Thyroid gland (tissue), 4 donors: Measurements from ENCODE around the gene TFRC. TPM values are rescaled to one million over a fixed set of nuclear protein-coding genes. Genes with fewer than 3 reads are reported as not detected.

Source experiments
- DNase-seq, 2 donors: peaks; one replicate each; pipeline ENCODE4 v3.0.0-alpha.2; 2019
- H3K27ac ChIP-seq, 3 donors: fragments of 200-600 bp; sonication (generic); 1 replicate in 2 of 3; 2 replicates in 1 of 3; pipeline ENCODE4 v1.5.1; 2016 to 2019; ENCODE audit warnings: mild to moderate bottlenecking in 1 of 3, moderate library complexity in 1 of 3
- H3K27me3 ChIP-seq: fragments of 200-600 bp; sonication (generic); one replicate; pipeline ENCODE4 v1.5.1; 2019
- H3K36me3 ChIP-seq, 2 donors: fragments of 200-600 bp; sonication (generic); one replicate each; pipeline ENCODE4 v1.5.1; 2016 to 2019
- H3K4me1 ChIP-seq, 2 donors: fragments of 200-600 bp; sonication (generic); one replicate each; pipeline ENCODE4 v1.5.1; 2017 to 2019
- H3K4me3 ChIP-seq, 3 donors: fragments of 200-600 bp; sonication (generic); replicated peaks in 1 of 3; 1 replicate in 2 of 3; 2 replicates in 1 of 3; pipeline ENCODE4 v1.5.1; 2016; ENCODE audit warnings: mild to moderate bottlenecking in 1 of 3
- H3K9me3 ChIP-seq: fragments of 200-600 bp; sonication (generic); one replicate; pipeline ENCODE4 v1.5.1; 2017
- CTCF ChIP-seq, 6 experiments: fragments of 200-600 bp in 3 of 6; fragments of 450-650 bp in 3 of 6; sonication (generic) in 3 of 6; IDR thresholded peaks; one replicate each; pipeline ENCODE4 v1.5.1; 2016 to 2019; ENCODE audit warnings: antibody characterized with exemption in 6 of 6, mild to moderate bottlenecking in 2 of 6, inconsistent platforms in 1 of 6, moderate library complexity in 1 of 6
- POLR2A ChIP-seq, 2 donors: fragments of 450-650 bp; IDR thresholded peaks; one replicate each; pipeline ENCODE4 v1.6.1; 2017; ENCODE audit warnings: antibody characterized with exemption in 2 of 2, mild to moderate bottlenecking in 2 of 2, moderate library complexity in 1 of 2
- WGBS, 2 donors: methylation state at CpG; one replicate each; pipeline ENCODE4 v1.1.5; 2017; 5-methylcytosine and 5-hydroxymethylcytosine counted together
- intact Hi-C: fragments of 100-400 bp; cut with DNase I; formaldehyde crosslinking; loops from one replicate; pipeline ENCODE4 v1.15.1; 2023
- total RNA-seq, 4 donors: library from RNA; depleted of rRNA; stranded (reverse); fragments of >200 nt; gene quantifications; one replicate each; pipeline ENCODE4 v1.2.3, GENCODE V29; 2016

TFRC gene
- total RNA-seq, 4 donors from 2014 or later = 40.7 to 115 (median 69.8) TPM

GRCh38 chr3:196053487-196053886 is 28.4 kb downstream of the TFRC start:
- 98% methylated on average over 7 of the region's 7 CpGs for WGBS, 2 donors
- TF ChIP-seq CTCF (IDR thresholded peaks at IDR 0.05) = no peak
- no peak for TF ChIP-seq POLR2A (IDR thresholded peaks at IDR 0.05)
- no peak for DNase-seq
- H3K4me3 ChIP-seq = no peak overlapping the region
- intact Hi-C loops = no loop called here
- H3K4me1 ChIP-seq = no peaks in the 10 kb centered on the region
- peaks cover 57 to 94% of the 10 kb centered on the region in 2 donors for H3K36me3 ChIP-seq
- no peaks in the 10 kb centered on the region for H3K9me3 ChIP-seq
- no peaks in the 10 kb centered on the region for H3K27me3 ChIP-seq
- no peak overlapping the region for H3K27ac ChIP-seq

- TF ChIP-seq POLR2A (IDR thresholded peaks at IDR 0.05) = no peak
- no peak for TF ChIP-seq CTCF (IDR thresholded peaks at IDR 0.05)
- DNase-seq = no peak
- Histone ChIP-seq H3K4me1 (no peaks in the 10 kb centered on the region), H3K9me3 (no peaks in the 10 kb centered on the region), H3K4me3 (no peak overlapping the region), H3K27ac (no peak overlapping the region), H3K36me3 (peaks cover 49 to 74% of the 10 kb centered on the region in 2 donors), H3K27me3 (no peaks in the 10 kb centered on the region)
- 92 to 93% methylated on average over 6 of the region's 6 CpGs for WGBS, 2 donors
- intact Hi-C loops = no loop called here
These were observed 30.4 kb downstream of the TFRC start for GRCh38 chr3:196051282-196052076.

- TF ChIP-seq POLR2A (IDR thresholded peaks at IDR 0.05) (no peak), CTCF (IDR thresholded peaks at IDR 0.05) (no peak)
- 88 to 93% methylated on average over 3 of the region's 3 CpGs for WGBS, 2 donors
- Histone ChIP-seq H3K4me1 (no peaks in the 10 kb centered on the region), H3K27ac (no peak overlapping the region), H3K27me3 (no peaks in the 10 kb centered on the region), H3K9me3 (no peaks in the 10 kb centered on the region), H3K36me3 (peaks cover 42 to 65% of the 10 kb centered on the region in 2 donors), H3K4me3 (no peak overlapping the region)
- intact Hi-C loops = no loop called here
- no peak for DNase-seq
These were observed 31.3 kb downstream of the TFRC start for GRCh38 chr3:196050597-196050996.

- TF ChIP-seq POLR2A (IDR thresholded peaks at IDR 0.05) (no peak), CTCF (IDR thresholded peaks at IDR 0.05) (no peak)
- Histone ChIP-seq H3K4me1 (no peaks in the 10 kb centered on the region), H3K27me3 (no peaks in the 10 kb centered on the region), H3K27ac (no peak overlapping the region), H3K4me3 (no peak overlapping the region), H3K9me3 (no peaks in the 10 kb centered on the region), H3K36me3 (peaks cover 33 to 55% of the 10 kb centered on the region in 2 donors)
- no peak for DNase-seq
- WGBS, 2 donors = 86 to 90% methylated on average over 11 of the region's 11 CpGs
- intact Hi-C loops = no loop called here
These were observed 32.2 kb downstream of the TFRC start for GRCh38 chr3:196049653-196050052.

GRCh38 chr3:196048922-196049598 is 32.8 kb downstream of the TFRC start:
- no peaks in the 10 kb centered on the region for H3K27me3 ChIP-seq
- WGBS, 2 donors = 87 to 91% methylated on average over 9 of the region's 9 CpGs
- no peak overlapping the region for H3K4me3 ChIP-seq
- H3K27ac ChIP-seq = no peak overlapping the region
- no peaks in the 10 kb centered on the region for H3K9me3 ChIP-seq
- no peak for TF ChIP-seq POLR2A (IDR thresholded peaks at IDR 0.05)
- no peak for TF ChIP-seq CTCF (IDR thresholded peaks at IDR 0.05)
- H3K36me3 ChIP-seq = peaks cover 28 to 49% of the 10 kb centered on the region in 2 donors
- DNase-seq = no peak
- H3K4me1 ChIP-seq = no peaks in the 10 kb centered on the region
- intact Hi-C loops = no loop called here
